ENCODE results near the gene CACNG4.
"Not testable (repeated sequence)": the region's sequence is repeated elsewhere in the genome, so short reads cannot be mapped to it uniquely, and the experiment has no call there.

CACNG4 gene

GRCh38 chr17:67021196-67021595 is 56.7 kb downstream of the CACNG4 start:
- DNase-seq = no peak

GRCh38 chr17:67021743-67022450 is 57.4 kb downstream of the CACNG4 start:
- DNase-seq = no peak

GRCh38 chr17:67022451-67022810 is 57.9 kb downstream of the CACNG4 start:
- DNase-seq = no peak

GRCh38 chr17:67024736-67025135 is 60.2 kb downstream of the CACNG4 start:
- no peak for DNase-seq

DNA sequence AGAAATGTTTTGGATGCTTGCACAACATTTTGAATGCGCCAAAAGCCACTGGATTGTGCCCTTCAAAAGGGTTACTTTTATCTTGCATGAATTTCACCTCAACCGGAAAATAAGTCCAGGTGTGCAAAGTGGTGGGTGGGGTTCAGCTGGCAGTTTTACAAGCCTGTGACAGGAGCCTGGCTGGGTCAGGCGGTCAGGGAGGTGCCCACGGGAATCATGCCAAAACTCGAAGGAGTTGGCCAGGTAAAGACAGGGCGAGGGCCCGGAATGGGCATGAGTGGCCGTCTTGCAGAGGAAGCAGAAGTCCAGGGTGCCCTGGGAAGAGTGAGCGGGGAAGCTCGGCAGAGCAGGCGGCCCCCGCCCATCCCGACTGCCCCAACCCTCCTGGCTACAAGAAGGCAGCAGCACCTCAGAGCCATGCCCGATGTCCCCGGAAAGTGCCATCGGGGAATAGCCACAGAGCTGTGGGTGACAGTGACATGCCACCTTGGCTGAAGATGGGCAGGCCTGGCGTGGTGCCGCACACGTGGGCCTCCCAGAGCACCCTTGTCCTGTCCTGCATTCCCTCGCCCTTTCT is 60.8 kb downstream of the CACNG4 start:
- no peak for DNase-seq

DNA sequence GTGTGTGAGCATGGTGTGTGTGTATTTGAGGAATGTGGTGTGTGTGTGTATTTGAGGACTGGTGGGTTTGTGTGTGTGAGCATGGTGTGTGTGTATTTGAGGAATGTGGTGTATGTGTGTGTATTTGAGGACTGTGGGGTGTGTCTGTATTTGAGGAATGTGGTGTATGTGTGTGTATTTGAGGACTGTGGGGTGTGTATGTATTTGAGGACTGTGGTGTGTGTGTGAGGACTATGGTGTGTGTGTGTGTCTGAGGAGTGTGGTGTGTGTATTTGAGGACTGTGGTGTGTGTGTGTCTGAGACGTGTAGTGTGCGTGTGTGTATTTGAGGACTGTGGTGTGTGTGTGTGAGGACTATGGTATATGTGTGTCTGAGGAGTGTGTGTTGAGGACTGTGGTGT is 61.8 kb downstream of the CACNG4 start:
- no peak for DNase-seq

- no peak for DNase-seq
Observed at GRCh38 chr17:67027031-67027628, 62.6 kb downstream of the CACNG4 start.

DNA sequence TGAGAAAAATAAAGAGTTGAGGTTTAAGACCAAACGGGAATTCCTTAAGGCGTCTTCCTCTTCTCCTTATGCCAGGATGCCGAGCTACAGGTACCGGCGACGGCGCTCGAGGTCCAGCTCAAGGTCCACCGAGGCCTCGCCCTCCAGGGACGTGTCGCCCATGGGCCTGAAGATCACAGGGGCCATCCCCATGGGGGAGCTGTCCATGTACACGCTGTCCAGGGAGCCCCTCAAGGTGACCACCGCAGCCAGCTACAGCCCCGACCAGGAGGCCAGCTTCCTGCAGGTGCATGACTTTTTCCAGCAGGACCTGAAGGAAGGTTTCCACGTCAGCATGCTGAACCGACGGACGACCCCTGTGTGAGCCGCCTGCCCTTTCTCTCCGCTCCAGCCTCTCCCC is 66.1 kb downstream of the CACNG4 start:
- DNase-seq = no peak

DNA sequence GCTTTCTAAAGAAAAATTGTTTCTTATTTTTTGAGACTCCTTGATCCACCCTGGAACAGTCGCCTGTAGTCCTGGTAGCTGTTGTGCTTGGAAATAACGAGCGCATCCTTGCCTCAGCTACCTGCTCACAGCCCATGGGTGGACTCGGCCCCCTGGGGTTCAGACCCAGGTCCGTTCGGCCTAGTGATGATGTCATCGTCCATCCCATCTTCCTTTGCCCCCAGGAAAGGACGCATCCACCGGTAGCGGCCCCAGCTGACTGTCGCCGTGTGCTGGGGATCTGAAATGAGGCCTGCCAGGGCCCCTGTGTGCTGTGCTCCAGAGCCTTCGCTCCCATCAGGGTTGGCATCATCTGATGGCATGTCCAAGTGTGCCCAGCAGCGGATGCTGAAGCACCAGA is 67.9 kb downstream of the CACNG4 start:
- no peak for DNase-seq

- no peak for DNase-seq
Observed at GRCh38 chr17:67032985-67033384, 68.5 kb downstream of the CACNG4 start.

GRCh38 chr17:67033613-67034012 is 69.1 kb downstream of the CACNG4 start:
- no peak for DNase-seq

DNA sequence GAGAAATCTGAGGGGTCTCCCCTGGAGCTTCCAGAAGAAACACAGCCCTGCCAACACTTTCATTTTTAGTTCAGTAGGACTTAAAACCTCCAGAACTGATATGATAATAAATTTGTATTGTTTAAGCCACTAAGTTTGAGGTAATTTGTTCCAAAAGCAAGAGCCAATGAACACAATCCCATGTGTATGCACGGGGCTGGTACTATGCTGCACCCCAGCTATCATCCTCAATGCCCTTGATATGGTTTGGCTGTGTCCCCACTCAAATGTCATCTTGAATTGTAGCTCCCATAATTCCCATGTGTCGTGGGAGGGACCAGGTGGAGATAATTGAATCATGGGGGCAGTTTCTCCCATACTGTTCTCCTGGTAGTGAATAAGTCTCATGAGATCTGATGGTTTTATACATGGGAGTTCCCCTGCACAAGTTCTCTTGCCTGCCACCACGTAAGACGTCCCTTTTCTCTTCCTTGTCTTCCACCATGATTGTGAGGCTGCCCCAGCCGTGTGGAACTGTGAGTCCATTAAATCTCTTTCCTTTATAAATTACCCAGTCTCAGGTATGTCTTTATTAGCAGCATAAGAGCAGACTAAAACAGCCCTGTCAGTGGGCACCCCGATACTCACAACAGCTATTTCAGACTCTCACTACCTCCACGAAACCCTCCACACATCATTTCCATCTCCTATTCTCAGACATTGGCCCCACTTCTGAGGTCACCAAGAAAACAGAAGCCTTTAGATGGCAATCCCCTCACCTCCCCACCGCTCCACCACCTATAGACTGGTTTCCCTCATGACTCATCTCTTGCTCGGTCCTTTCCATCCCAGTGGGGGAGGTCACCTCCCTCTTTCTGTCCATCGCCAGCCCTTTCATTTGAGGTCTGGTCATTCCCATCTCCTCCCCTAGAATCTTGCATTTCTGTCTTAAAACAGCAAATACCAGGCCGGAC is 70.9 kb downstream of the CACNG4 start:
- DNase-seq = no peak

DNA sequence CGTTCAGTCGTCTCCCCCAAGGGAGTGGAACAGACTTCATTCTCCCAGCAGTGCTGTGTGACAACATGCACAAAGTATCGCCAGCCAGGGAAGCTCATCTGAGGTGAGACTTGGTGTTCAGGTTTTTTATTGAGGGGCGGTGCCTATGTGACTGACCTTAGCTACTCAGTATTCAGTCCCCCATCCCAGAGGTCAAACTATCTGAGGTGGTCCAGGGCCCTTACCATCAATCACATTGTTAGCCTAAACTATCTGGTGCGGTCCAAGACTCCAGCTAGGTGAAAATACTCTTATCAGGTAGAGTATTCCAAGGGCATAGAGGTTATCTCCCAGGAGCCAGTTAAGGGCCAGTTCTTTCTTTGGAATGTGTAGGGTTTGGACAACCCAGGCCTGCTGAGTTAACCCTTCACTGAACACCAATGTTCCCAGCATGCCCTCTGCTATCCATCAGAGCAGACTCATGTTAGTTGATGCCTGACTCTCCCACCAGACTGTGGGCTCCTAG is 74.4 kb downstream of the CACNG4 start:
- DNase-seq = no peak

- no peak for DNase-seq
Observed at GRCh38 chr17:67040652-67041051, 76.1 kb downstream of the CACNG4 start.

DNA sequence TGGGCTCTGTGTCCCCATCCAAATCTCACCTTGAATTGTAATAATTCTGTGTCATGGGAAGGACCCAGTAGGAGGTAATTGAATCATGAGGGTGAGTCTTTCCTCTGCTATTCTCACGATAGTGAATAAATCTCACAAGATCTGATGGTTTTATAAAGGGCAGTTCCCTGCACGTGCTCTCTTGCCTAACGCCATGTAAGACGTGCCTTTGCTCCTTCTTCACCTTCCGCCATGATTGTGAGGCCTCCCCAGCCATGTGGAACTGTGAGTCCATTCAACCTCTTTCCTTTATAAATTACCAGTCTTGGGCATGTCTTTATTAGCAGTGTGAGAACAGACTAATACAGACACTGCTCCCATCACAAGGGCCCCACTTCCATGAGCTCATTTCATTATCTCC is 76.6 kb downstream of the CACNG4 start:
- DNase-seq = not testable (repeated sequence)

- DNase-seq = no peak
Observed at GRCh38 chr17:67041531-67041930, 77.0 kb downstream of the CACNG4 start.

- DNase-seq = no peak
Observed at GRCh38 chr17:67041941-67042899, 77.7 kb downstream of the CACNG4 start.

DNA sequence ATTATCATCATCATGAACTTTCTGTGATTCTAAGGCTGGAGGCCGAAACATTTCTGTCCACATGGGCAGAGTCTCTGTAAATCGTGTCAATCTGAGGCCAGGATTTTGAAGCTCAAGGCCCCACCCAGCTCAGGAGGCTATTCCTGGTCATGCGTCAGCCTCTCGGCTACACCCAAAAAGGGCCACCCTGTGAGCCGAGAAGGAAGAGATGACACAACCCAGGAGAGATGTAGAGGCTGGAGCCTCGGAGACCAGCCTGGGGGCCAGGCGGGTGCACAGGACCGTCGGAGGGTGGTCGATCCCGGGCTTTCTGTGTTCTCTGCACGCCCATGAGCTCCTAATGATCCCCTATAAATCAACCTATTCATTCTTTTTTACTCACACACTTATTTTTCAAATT is 78.8 kb downstream of the CACNG4 start:
- DNase-seq = no peak

DNA sequence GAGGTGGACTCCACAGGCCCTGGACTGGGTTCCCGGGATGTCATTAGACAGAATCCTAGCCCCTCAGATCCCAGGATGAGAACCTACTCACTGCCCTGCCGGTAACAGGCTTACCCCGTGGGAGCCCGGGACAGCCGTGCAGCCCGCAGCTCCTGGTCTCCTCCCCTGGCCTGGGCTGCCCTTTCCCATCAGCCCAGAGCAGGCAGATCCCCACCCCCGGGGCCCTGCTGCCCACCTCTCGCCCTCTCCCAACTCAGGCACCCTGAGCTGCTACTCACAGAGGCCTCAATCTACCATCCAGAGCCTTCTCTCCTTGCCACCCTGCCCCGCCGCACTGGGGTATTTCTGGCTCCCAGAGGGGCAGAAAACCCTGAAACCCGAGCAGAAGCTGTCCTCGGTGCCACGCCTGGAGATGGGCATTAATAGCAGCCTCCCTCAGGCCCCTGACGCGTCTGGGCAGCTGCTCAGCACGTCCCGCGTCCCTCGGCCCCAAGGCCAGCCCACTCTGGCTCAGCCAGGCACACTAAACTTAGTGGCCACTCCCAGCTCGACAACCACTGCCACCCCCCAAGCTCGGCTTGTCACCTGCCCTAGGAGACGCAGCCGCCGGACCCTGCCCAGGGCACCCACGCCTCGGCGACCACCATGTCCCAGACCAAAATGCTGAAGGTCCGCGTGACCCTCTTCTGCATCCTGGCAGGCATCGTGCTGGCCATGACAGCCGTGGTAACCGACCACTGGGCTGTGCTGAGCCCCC is 79.7 kb downstream of the CACNG4 start, which contains the start of gene CACNG1:
Gene CACNG1, plus strand, starts transcription at position 539 of the 757 bp plus-strand sequence. Its CDS starts 107 bp downstream, at position 646.
- DNase-seq = no peak

DNA sequence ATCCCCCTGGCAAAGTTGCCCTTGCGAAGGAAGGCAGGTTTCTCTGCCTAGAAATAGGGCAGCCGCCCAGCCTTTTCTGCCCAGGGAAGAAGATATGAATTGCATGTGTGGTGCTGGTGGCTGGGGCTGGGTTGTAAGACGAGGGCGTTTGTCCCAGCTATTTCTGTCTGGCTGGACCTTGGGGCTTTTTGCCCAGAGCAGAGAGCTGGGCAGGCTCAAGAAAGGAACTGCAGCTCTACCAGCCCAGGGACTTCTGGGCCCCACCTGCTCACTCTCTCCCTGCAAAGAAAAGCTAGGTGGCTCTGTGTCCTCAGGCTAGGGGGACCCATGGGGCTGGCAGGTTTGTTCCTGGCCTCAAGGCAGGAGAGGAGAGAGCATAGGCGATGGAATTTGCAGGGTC is 80.4 kb downstream of the CACNG4 start:
- no peak for DNase-seq

DNA sequence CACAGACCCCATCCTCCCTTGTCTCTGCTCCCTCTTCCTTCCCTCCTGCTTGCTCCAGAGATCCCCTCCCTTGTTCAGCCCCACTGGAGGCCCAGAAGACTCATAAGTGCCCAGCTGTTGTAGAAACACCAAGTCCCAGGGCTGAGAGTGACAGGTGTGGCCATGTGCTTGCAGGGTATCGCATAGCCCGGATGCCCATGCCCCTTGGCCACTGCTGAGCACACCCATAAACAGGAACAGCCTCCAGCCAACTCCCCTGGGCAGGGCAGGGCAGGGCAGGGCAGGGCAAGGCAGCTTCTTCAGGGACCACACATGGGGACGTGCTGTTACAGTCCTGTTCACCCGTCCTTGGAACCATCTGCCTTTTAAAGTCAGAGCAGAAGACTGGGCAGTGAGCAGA is 81.9 kb downstream of the CACNG4 start:
- DNase-seq = no peak

Measured in NCI-H1092 treated with DMSO at 0.1 percent for 48 hours (cell line).